BJ (cell line): ENCODE results near the gene CLEC4E. TPM values are rescaled to one million over a fixed set of nuclear protein-coding genes. Genes with fewer than 3 reads are reported as not detected.
"Not testable (repeated sequence)": the region's sequence is repeated elsewhere in the genome, so short reads cannot be mapped to it uniquely, and the experiment has no call there.

Experiments
- CTCF ChIA-PET: fragments of 350-600 bp; formaldehyde crosslinking; extraction: SDS; loops from one replicate; lab custom pipeline; 2021; ENCODE audit warnings: antibody characterized with exemption, inconsistent platforms; lab: Yijun Ruan, JAX
- POLR2A ChIA-PET: fragments of 300-600 bp; sonication (Branson Sonifier 250); formaldehyde crosslinking; extraction: SDS; loops from one replicate; lab custom pipeline; 2021; ENCODE audit warnings: antibody characterized with exemption; lab: Charles Lee
- DNase-seq: peaks from one replicate; pipeline ENCODE4 v3.0.0-alpha.2; 2011; ENCODE audit warnings: low read depth
- H3K27me3 ChIP-seq: 2 replicates; pipeline ENCODE4 v1.6.0; 2011; ENCODE audit warnings: low read length; ENCODE audit not compliant: control insufficient read depth, insufficient read depth
- H3K36me3 ChIP-seq: 2 replicates; pipeline ENCODE4 v1.5.1; 2011; ENCODE audit warnings: low read length; ENCODE audit not compliant: control insufficient read depth, insufficient read depth
- H3K4me3 ChIP-seq: 2 replicates; pipeline ENCODE4 v1.5.1; 2011; ENCODE audit warnings: low read depth, mild to moderate bottlenecking, control low read depth, low read length
- polyA minus RNA-seq: library from RNA; depleted of rRNA, polyadenylated mRNA; stranded (reverse); fragments of >200 nt; gene quantifications from 2 replicates; pipeline ENCODE4 v1.2.3, GENCODE V29; 2011; rRNA and poly(A)+ RNA removed
- polyA plus RNA-seq: library from polyadenylated mRNA; depleted of rRNA; stranded (reverse); fragments of >200 nt; gene quantifications from 2 replicates; pipeline ENCODE4 v1.2.3, GENCODE V29; 2011; rRNA removed
- TF ChIP-seq, protein P1 (sequence below): IDR thresholded peaks from 2 replicates; pipeline ENCODE4 v1.5.1; 2011; ENCODE audit warnings: low read depth, mild to moderate bottlenecking, control low read depth, inconsistent platforms, low read length, moderate library complexity; ENCODE audit not compliant: insufficient read depth

CLEC4E gene, protein sequence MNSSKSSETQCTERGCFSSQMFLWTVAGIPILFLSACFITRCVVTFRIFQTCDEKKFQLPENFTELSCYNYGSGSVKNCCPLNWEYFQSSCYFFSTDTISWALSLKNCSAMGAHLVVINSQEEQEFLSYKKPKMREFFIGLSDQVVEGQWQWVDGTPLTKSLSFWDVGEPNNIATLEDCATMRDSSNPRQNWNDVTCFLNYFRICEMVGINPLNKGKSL
- polyA plus RNA-seq (not detected in 2 replicates), polyA minus RNA-seq (not detected in 2 replicates)

DNA sequence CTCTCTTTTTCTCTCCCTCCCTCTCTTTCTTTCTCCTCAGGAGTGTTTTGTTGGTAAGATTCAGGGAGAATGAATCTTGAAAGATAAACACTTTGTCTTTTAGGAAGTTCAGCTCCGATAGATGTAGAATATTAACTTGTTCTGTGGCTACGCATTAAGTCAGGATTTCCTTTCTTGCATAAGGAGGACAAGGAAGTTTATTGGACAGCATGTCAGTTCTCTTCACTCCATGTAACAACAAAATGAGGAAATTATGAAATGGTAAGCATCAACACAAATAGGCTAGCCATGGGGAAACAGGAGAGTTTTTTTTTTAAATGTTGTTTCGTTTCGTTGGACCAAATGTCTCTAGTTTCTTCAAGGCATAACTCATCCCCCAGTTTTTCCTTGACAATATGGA, at the start of gene CLEC4E:
Gene CLEC4E (minus strand): TSS at position 75 of the 400 bp plus-strand sequence. CDS start 108 bp downstream, outside the sequence.
- H3K4me3 ChIP-seq, POLR2A ChIA-PET, DNase-seq, H3K36me3 ChIP-seq, H3K27me3 ChIP-seq: not testable (repeated sequence)
- CTCF ChIA-PET, result interaction anchor here (0.9 to 2.4 kb wide), 3 partner anchors 11 to 509 kb away, joined by 3 to 5 read pairs (median 4); no protein-coding TSS in a partner anchor

DNA sequence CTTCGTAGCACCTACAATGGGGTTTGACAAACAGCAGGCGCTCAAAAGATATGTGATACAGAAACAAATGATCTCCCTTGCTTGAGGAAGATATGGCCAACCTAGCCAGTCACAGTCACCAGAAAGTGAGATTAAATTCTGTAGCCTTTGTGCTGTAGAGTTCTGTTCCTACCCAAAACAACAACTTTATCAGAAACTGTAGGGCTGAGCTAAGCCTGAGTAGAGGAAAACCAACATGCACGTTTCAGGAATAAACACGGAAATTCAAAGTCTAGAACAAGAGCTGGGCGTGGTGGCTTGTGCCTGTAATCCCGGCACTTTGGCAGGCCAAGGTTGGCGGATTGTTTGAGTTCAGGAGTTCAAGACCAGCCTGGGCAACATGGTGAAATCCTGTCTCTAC, 49.0 kb upstream of the CLEC4E start:
- H3K36me3 ChIP-seq, result no peaks in the 10 kb centered on the region
- no peaks in the 10 kb centered on the region for H3K27me3 ChIP-seq
- POLR2A ChIA-PET, result no interaction called here
- TF ChIP-seq, protein P1, sequence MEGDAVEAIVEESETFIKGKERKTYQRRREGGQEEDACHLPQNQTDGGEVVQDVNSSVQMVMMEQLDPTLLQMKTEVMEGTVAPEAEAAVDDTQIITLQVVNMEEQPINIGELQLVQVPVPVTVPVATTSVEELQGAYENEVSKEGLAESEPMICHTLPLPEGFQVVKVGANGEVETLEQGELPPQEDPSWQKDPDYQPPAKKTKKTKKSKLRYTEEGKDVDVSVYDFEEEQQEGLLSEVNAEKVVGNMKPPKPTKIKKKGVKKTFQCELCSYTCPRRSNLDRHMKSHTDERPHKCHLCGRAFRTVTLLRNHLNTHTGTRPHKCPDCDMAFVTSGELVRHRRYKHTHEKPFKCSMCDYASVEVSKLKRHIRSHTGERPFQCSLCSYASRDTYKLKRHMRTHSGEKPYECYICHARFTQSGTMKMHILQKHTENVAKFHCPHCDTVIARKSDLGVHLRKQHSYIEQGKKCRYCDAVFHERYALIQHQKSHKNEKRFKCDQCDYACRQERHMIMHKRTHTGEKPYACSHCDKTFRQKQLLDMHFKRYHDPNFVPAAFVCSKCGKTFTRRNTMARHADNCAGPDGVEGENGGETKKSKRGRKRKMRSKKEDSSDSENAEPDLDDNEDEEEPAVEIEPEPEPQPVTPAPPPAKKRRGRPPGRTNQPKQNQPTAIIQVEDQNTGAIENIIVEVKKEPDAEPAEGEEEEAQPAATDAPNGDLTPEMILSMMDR, result no peak
- no peak for DNase-seq
- CTCF ChIA-PET, result interaction anchor here (1.3 to 1.9 kb wide), 2 partner anchors 19 to 45 kb away, joined by 4 to 6 read pairs; no protein-coding TSS in a partner anchor
- H3K4me3 ChIP-seq, result no peak overlapping the region

DNA sequence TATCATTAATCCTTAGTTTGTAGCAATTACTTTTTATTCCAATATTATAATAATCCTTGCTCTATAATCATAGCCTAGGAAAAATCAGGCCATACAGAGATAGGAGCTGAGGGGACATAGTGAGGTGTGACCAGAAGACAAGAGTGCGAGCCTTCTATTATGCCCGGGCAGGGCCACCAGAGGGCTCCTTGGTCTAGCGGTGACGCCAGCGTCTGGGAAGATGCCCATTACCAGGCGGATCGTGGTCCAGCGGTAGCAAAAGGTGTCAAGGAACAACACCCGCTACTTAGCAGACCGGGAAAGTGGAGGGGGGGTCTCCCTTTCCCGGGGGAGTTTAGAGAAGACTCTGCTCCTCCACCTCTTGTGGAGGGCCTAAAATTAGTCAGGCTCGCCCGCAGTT, 43.8 kb upstream of the CLEC4E start:
- H3K27me3 ChIP-seq, H3K36me3 ChIP-seq, CTCF ChIA-PET, DNase-seq, POLR2A ChIA-PET, H3K4me3 ChIP-seq: not testable (repeated sequence)

DNA sequence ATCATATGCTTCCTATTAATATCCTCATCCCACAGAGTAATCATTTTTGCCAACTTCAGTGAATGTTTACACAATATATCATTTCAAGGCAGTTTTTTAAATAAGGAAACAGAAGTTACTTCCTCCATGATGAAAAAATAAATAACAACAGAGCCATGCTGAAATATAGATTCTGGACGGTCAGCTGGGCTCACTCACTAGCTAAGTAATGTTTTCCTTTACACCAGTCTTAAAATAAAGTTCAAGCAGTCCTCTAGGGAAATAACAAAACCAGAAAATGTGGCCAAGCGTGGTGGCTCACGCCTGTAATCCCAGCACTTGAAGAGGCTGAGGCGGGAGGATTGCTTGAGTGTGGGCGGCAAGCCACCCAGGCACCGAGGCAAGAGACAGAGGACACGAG, 43.3 kb upstream of the CLEC4E start:
- no peaks in the 10 kb centered on the region for H3K27me3 ChIP-seq
- no peak overlapping the region for H3K4me3 ChIP-seq
- TF ChIP-seq, protein P1, result no peak
- no peak for DNase-seq
- ChIA-PET POLR2A (no interaction called here), CTCF (no interaction called here)
- no peaks in the 10 kb centered on the region for H3K36me3 ChIP-seq

DNA sequence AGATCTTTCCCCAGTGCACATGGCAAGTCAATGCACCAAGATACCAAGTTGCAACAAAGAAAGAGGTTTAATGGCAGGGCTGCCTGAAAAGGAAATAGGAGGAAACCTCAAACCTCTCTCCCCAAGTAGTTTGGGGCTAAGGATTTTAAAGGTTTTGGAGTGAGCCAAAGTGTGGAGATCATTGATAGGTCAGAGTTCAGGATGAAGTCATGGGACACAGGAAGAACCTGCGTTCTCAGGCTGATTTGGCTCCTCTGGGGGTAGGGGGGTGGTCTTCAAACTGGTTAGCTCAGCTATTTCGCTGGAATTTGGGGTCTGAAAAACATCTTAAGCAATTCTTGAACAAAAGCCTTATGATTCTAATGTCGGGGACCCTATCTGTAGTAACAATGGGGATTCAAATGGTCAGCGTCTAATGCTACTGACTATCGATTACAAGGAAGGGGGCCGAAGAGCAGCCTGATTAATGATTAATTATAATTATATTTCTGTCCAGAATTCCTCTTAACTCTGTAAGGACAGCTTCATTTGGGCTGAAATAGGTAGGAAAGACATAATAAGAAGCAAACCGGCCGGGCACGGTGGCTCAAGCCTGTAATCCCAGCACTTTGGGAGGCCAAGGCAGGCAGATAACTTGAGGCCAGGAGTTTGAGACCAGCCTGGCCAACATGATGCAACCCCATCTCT, 40.5 kb upstream of the CLEC4E start:
- CTCF ChIA-PET, result no interaction called here
- TF ChIP-seq, protein P1, result no peak
- Histone ChIP-seq H3K4me3 (no peak overlapping the region), H3K27me3 (no peaks in the 10 kb centered on the region), H3K36me3 (no peaks in the 10 kb centered on the region)
- POLR2A ChIA-PET, result no interaction called here
- DNase-seq, result no peak

DNA sequence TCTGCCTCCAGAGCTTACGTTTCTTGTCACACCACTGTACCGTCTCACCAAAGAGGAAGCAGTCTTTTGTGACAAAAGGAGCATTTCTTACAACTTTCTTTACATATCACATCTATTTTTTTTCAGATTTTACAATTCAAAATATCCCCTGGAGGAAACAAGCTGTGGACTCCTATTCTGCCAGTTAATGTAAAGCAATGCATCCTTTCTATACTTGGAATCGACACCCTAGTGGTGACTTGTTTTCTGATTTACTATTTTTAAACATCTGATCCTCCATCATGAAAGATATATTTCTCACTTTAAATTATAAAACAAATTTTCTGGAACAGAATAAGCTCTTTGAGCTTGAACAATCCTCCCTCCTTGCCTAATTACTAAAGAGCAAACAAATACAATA, 37.2 kb upstream of the CLEC4E start:
- no peak for DNase-seq
- TF ChIP-seq, protein P1, result no peak
- H3K4me3 ChIP-seq, result no peak overlapping the region
- H3K36me3 ChIP-seq, result no peaks in the 10 kb centered on the region
- ChIA-PET CTCF (interaction anchor here (0.8 kb wide), 1 partner anchor 13 kb away, joined by 3 read pairs; no protein-coding TSS in a partner anchor), POLR2A (no interaction called here)
- no peaks in the 10 kb centered on the region for H3K27me3 ChIP-seq
